Measurements from ENCODE around the gene FOXO3.

Gene FOXO3

GRCh38 chr6:108728826-108729225 is 168.1 kb downstream of the FOXO3 start:
- H3K36me3 ChIP-seq (replicated peaks; ENCODE audit: low read depth, low read length), result no peaks in the 10 kb centered on the region
- H3K79me2 ChIP-seq (ENCODE audit: low read length), result no peaks in the 10 kb centered on the region
- H3K9ac ChIP-seq (ENCODE audit: low read length), result no peak overlapping the region

GRCh38 chr6:108730635-108731515 is 170.2 kb downstream of the FOXO3 start:
- H3K4me3 ChIP-seq (ENCODE audit: low read length), result no peak overlapping the region
- no peak overlapping the region for H3K9ac ChIP-seq (ENCODE audit: low read length)
- H3K79me2 ChIP-seq (ENCODE audit: low read length), result no peaks in the 10 kb centered on the region
- no peak for TF ChIP-seq EZH2phosphoT487 (IDR thresholded peaks at IDR 0.05; ENCODE audit: low read depth)
- TF ChIP-seq, protein P1, sequence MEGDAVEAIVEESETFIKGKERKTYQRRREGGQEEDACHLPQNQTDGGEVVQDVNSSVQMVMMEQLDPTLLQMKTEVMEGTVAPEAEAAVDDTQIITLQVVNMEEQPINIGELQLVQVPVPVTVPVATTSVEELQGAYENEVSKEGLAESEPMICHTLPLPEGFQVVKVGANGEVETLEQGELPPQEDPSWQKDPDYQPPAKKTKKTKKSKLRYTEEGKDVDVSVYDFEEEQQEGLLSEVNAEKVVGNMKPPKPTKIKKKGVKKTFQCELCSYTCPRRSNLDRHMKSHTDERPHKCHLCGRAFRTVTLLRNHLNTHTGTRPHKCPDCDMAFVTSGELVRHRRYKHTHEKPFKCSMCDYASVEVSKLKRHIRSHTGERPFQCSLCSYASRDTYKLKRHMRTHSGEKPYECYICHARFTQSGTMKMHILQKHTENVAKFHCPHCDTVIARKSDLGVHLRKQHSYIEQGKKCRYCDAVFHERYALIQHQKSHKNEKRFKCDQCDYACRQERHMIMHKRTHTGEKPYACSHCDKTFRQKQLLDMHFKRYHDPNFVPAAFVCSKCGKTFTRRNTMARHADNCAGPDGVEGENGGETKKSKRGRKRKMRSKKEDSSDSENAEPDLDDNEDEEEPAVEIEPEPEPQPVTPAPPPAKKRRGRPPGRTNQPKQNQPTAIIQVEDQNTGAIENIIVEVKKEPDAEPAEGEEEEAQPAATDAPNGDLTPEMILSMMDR (IDR thresholded peaks at IDR 0.05; ENCODE audit: low read depth, low read length), result no peak
- H3K4me2 ChIP-seq (ENCODE audit: low read length), result no peak overlapping the region
- no peak overlapping the region for H3K27ac ChIP-seq (ENCODE audit: low read length)
- H3K27me3 ChIP-seq (ENCODE audit: low read depth, low read length), result peaks cover 15% of the 10 kb centered on the region
- H3K4me1 ChIP-seq (ENCODE audit: low read length), result no peaks in the 10 kb centered on the region
- no peaks in the 10 kb centered on the region for H3K9me3 ChIP-seq (ENCODE audit: insufficient read depth, low read length)
- H4K20me1 ChIP-seq (ENCODE audit: insufficient read depth, low read length), result no peaks in the 10 kb centered on the region
- H3K36me3 ChIP-seq (replicated peaks; ENCODE audit: low read depth, low read length), result no peaks in the 10 kb centered on the region
- no peak overlapping the region for H2AFZ ChIP-seq (ENCODE audit: low read depth, low read length)

More at GRCh38 chr6:108728826-108729225, 168.1 kb downstream of the FOXO3 start:
- Histone ChIP-seq H4K20me1 (ENCODE audit: insufficient read depth, low read length) (no peaks in the 10 kb centered on the region), H3K4me2 (ENCODE audit: low read length) (no peak overlapping the region), H3K9me3 (ENCODE audit: insufficient read depth, low read length) (no peaks in the 10 kb centered on the region), H3K4me1 (ENCODE audit: low read length) (no peaks in the 10 kb centered on the region), H3K4me3 (ENCODE audit: low read length) (no peak overlapping the region), H2AFZ (ENCODE audit: low read depth, low read length) (no peak overlapping the region), H3K27me3 (ENCODE audit: low read depth, low read length) (peaks cover 15% of the 10 kb centered on the region), H3K27ac (ENCODE audit: low read length) (no peak overlapping the region)
- no peak for TF ChIP-seq EZH2phosphoT487 (IDR thresholded peaks at IDR 0.05; ENCODE audit: low read depth)
- TF ChIP-seq, protein P1 (IDR thresholded peaks at IDR 0.05; ENCODE audit: low read depth, low read length), result no peak

- H2AFZ ChIP-seq (ENCODE audit: low read depth, low read length), result no peak overlapping the region
- H4K20me1 ChIP-seq (ENCODE audit: insufficient read depth, low read length), result no peaks in the 10 kb centered on the region
- H3K9ac ChIP-seq (ENCODE audit: low read length), result no peak overlapping the region
- H3K27ac ChIP-seq (ENCODE audit: low read length), result no peak overlapping the region
- no peaks in the 10 kb centered on the region for H3K9me3 ChIP-seq (ENCODE audit: insufficient read depth, low read length)
- no peaks in the 10 kb centered on the region for H3K4me1 ChIP-seq (ENCODE audit: low read length)
- no peaks in the 10 kb centered on the region for H3K36me3 ChIP-seq (replicated peaks; ENCODE audit: low read depth, low read length)
- H3K4me3 ChIP-seq (ENCODE audit: low read length), result no peak overlapping the region
- H3K4me2 ChIP-seq (ENCODE audit: low read length), result no peak overlapping the region
- H3K27me3 ChIP-seq (ENCODE audit: low read depth, low read length), result peaks cover 15% of the 10 kb centered on the region
- no peaks in the 10 kb centered on the region for H3K79me2 ChIP-seq (ENCODE audit: low read length)
- TF ChIP-seq, protein P1 (IDR thresholded peaks at IDR 0.05; ENCODE audit: low read depth, low read length), result no peak
- no peak for TF ChIP-seq EZH2phosphoT487 (IDR thresholded peaks at IDR 0.05; ENCODE audit: low read depth)
These were observed 171.6 kb downstream of the FOXO3 start for GRCh38 chr6:108732091-108732870.

GRCh38 chr6:108733051-108733450 is 172.3 kb downstream of the FOXO3 start:
- TF ChIP-seq, protein P1 (IDR thresholded peaks at IDR 0.05; ENCODE audit: low read depth, low read length), result no peak
- no peak for TF ChIP-seq EZH2phosphoT487 (IDR thresholded peaks at IDR 0.05; ENCODE audit: low read depth)
- Histone ChIP-seq H3K4me1 (ENCODE audit: low read length) (no peaks in the 10 kb centered on the region), H3K27ac (ENCODE audit: low read length) (no peak overlapping the region), H3K4me3 (ENCODE audit: low read length) (no peak overlapping the region), H4K20me1 (ENCODE audit: insufficient read depth, low read length) (no peaks in the 10 kb centered on the region), H3K36me3 (replicated peaks; ENCODE audit: low read depth, low read length) (no peaks in the 10 kb centered on the region), H3K79me2 (ENCODE audit: low read length) (no peaks in the 10 kb centered on the region), H3K27me3 (ENCODE audit: low read depth, low read length) (peaks cover 17% of the 10 kb centered on the region), H3K4me2 (ENCODE audit: low read length) (no peak overlapping the region), H3K9ac (ENCODE audit: low read length) (no peak overlapping the region), H3K9me3 (ENCODE audit: insufficient read depth, low read length) (no peaks in the 10 kb centered on the region), H2AFZ (ENCODE audit: low read depth, low read length) (no peak overlapping the region)

Measured in OCI-LY3 (cell line).